Fibroblast of the conjunctiva (primary cell): Measurements from ENCODE around the gene TGFBRAP1.

Experiments
- DNase-seq: peaks from one replicate; pipeline ENCODE4 v3.0.0-alpha.2; 2010; ENCODE audit warnings: low read depth

The TGFBRAP1 gene

GRCh38 chr2:105317937-105318336 lies 11.6 kb downstream of the TGFBRAP1 start:
- no peak for DNase-seq

- DNase-seq = no peak
Measured at GRCh38 chr2:105315314-105315713, 14.2 kb downstream of the TGFBRAP1 start.

- no peak for DNase-seq
Measured at GRCh38 chr2:105313877-105314276, 15.7 kb downstream of the TGFBRAP1 start.

- no peak for DNase-seq
Measured at GRCh38 chr2:105309147-105309545, 20.4 kb downstream of the TGFBRAP1 start.

GRCh38 chr2:105308382-105309146 lies 21.0 kb downstream of the TGFBRAP1 start:
- no peak for DNase-seq

GRCh38 chr2:105307962-105308361 lies 21.6 kb downstream of the TGFBRAP1 start:
- no peak for DNase-seq

GRCh38 chr2:105307550-105307949 lies 22.0 kb downstream of the TGFBRAP1 start:
- no peak for DNase-seq

GRCh38 chr2:105307146-105307545 lies 22.4 kb downstream of the TGFBRAP1 start:
- DNase-seq = no peak

GRCh38 chr2:105301646-105302045 lies 27.9 kb downstream of the TGFBRAP1 start:
- no peak for DNase-seq

GRCh38 chr2:105299290-105299689 lies 30.2 kb downstream of the TGFBRAP1 start:
- DNase-seq = no peak

- no peak for DNase-seq
Measured at GRCh38 chr2:105298017-105298416, 31.5 kb downstream of the TGFBRAP1 start.

GRCh38 chr2:105297216-105297615 lies 32.3 kb downstream of the TGFBRAP1 start:
- DNase-seq = no peak

GRCh38 chr2:105296017-105296611 lies 33.4 kb downstream of the TGFBRAP1 start:
- DNase-seq = no peak

- DNase-seq = peak; percentile 75
Measured at GRCh38 chr2:105294844-105295481, 34.6 kb downstream of the TGFBRAP1 start.

- no peak for DNase-seq
Measured at GRCh38 chr2:105294046-105294445, 35.5 kb downstream of the TGFBRAP1 start.

GRCh38 chr2:105291981-105292380 lies 37.6 kb downstream of the TGFBRAP1 start:
- DNase-seq = no peak

GRCh38 chr2:105290981-105291660 lies 38.4 kb downstream of the TGFBRAP1 start:
- no peak for DNase-seq

GRCh38 chr2:105288133-105288532 lies 41.4 kb downstream of the TGFBRAP1 start:
- no peak for DNase-seq

GRCh38 chr2:105287692-105288091 lies 41.8 kb downstream of the TGFBRAP1 start:
- peak; percentile 20 for DNase-seq

GRCh38 chr2:105283532-105283931 lies 46.0 kb downstream of the TGFBRAP1 start:
- DNase-seq = no peak

GRCh38 chr2:105280281-105280680 lies 49.3 kb downstream of the TGFBRAP1 start:
- no peak for DNase-seq

GRCh38 chr2:105279126-105279525 lies 50.4 kb downstream of the TGFBRAP1 start:
- DNase-seq = no peak

- DNase-seq = no peak
Measured at GRCh38 chr2:105278654-105279053, 50.9 kb downstream of the TGFBRAP1 start.
